Activated T-cell treated with anti-CD3 and anti-CD28 coated beads, Interleukin-2, amount 50 U/mL, for 72 hours (primary cell): Measurements from ENCODE around the gene PRKN. TPM values are rescaled to one million over a fixed set of nuclear protein-coding genes. Genes with fewer than 3 reads are reported as not detected.
A peak's percentile ranks its signal among the peaks of the same experiment; 100 is the strongest.

ENCODE experiments used
- ATAC-seq, 2 donors: fragments of 150-1000 bp; cut with Tn5 transposase; replicated peaks in 1 of 2; 2 replicates each; pipeline ENCODE4 v1.10.0; 2021; ENCODE audit warnings: moderate library complexity in 2 of 2, mild to moderate bottlenecking in 1 of 2
- DNase-seq, 2 donors: peaks; one replicate each; pipeline ENCODE4 v3.0.0; 2021 to 2022; ENCODE audit warnings: mixed read lengths in 1 of 2
- H3K27ac Mint-ChIP-seq: one replicate; pipeline ENCODE4 v1.8.0; 2022; ENCODE audit warnings: mild to moderate bottlenecking, moderate library complexity, mixed read lengths
- H3K27me3 Mint-ChIP-seq: one replicate; pipeline ENCODE4 v1.8.0; 2022; ENCODE audit warnings: low read depth, mixed read lengths
- H3K36me3 Mint-ChIP-seq, 2 donors: one replicate each; pipeline ENCODE4 v1.8.0; 2022; ENCODE audit warnings: mixed read lengths in 2 of 2, mild to moderate bottlenecking in 1 of 2; ENCODE audit not compliant: insufficient read depth in 2 of 2
- H3K4me1 Mint-ChIP-seq: one replicate; pipeline ENCODE4 v1.8.0; 2022; ENCODE audit warnings: low read depth, mixed read lengths
- H3K4me3 Mint-ChIP-seq, 2 donors: one replicate each; pipeline ENCODE4 v1.8.0; 2022; ENCODE audit warnings: mild to moderate bottlenecking in 2 of 2, mixed read lengths in 2 of 2, moderate library complexity in 2 of 2
- H3K9me3 Mint-ChIP-seq, 2 donors: one replicate each; pipeline ENCODE4 v1.8.0; 2022; ENCODE audit warnings: mixed read lengths in 2 of 2
- total RNA-seq, 2 donors: library from RNA; stranded (reverse); gene quantifications; one replicate each; pipeline ENCODE4 v1.2.3, GENCODE V29; 2022

PRKN gene
- total RNA-seq, 2 donors from 2014 or later = 2.5 to 2.8 TPM

DNA sequence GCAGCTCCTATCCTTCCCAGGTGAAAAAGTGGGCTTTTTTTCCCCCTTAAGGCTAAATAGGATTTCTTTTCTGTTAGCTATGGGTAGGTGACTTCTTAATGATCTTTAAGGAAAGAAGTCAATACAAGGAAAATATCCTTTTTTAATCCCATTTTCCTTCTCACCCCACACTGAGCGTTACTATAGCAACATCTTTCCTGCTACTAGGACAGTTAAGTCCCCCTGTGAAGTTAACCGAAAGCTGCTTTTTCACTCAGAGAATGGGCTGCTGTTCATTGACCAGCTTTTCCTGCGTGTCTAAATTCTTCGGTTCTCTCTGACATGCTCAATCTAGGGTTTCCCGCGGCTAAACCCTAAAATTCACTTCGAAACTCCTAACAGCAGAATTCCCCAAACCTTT, 1280.6 kb downstream of the PRKN start:
- Mint-ChIP-seq H3K9me3 (no peaks in the 10 kb centered on the region), H3K4me1 (peaks cover 10% of the 10 kb centered on the region), H3K36me3 (no peaks in the 10 kb centered on the region), H3K27me3 (no peaks in the 10 kb centered on the region), H3K4me3 (no peak overlapping the region), H3K27ac (no peak overlapping the region)
- no peak for DNase-seq
- ATAC-seq = no peak

DNA sequence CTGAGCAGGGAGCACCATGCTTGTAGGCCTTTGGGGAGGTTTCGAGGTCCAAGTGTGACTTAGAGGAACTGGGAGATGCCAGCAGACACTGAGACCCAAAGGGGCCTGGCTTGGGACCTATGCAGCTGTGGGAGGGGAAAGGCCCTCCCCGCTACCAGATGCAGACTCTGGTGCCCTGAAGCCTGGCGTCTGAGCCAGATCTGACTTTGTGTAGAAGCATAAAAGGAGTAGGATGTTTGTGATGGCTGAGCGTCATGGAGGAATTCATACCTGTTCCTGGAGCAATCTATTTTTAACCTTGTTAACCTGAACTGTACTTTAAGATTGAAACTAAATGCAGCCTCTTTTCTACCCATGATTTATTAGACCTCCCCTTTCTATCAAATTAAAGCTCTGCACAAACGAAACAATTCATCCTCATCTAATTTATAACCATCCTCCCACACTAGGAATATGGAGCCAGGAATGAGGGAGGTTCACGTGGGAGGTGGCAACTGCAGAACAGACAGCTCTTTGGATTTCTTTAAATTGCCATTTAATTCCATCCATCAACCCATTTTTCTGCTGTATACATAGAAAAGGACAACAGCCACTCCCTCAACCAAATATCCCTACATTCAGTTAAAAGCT, 1281.2 kb downstream of the PRKN start:
- H3K4me3 Mint-ChIP-seq = no peak overlapping the region
- H3K9me3 Mint-ChIP-seq = no peaks in the 10 kb centered on the region
- no peak overlapping the region for H3K27ac Mint-ChIP-seq
- peaks cover 10% of the 10 kb centered on the region for H3K4me1 Mint-ChIP-seq
- H3K36me3 Mint-ChIP-seq = no peaks in the 10 kb centered on the region
- ATAC-seq (no peak), DNase-seq (no peak)
- H3K27me3 Mint-ChIP-seq = no peaks in the 10 kb centered on the region

DNA sequence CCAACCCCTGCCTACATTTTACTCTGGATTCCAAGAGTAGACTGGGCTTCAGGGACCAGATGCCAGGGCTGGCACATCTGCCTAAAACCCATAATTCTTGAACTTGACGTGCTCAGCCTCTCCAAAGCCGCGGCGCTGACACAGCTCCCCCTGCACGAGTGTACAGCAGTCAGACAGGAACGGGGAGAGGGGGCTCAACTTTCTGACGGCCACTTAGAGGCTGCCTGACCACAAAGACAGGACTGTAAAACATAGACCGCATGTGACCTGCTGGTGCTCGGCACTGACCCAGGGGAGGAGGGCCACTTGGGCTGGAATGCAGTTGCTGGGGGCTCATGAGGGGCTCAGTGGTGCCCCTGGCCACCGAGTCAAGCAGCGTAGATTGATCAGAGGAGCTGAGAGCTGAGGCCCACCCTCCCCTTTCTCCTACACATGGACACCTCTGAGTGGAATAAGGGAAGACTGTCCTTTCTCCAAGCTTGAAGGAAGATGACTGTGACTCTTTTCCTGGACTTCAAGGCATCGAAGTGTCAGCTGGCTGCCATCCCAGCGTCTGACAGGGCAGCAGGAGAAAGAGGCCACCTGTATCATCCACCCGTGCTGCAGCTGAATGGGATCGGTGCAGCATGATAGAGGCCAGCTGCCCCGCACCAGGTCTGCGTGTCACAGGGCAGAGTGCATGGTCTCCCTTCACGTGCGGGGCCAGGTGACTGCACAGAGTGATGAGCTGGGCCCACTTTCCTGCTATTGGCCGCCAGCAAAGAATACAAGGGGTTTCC, 1282.4 kb downstream of the PRKN start:
- no peak for ATAC-seq

DNA sequence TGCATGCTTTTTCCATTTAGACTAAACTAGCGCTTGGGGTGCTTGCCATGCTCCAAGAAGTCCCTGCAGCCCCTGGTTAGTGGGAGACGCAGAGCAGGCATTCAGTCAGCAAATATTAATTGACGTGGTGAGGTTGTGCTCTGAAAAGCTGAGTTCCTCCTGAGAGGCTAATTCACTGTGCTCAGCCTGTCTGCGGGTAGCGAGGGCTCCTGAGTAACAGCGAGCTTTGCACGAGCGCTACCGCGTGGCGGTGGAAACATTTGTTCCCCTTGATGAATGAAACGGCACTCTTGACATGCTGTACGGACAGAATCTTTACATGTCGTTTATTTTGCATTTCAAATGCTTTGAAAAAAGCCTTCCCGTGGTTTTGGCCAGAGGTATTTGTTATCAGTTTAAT, 1283.1 kb downstream of the PRKN start:
- Mint-ChIP-seq H3K36me3 (no peaks in the 10 kb centered on the region), H3K27me3 (no peaks in the 10 kb centered on the region), H3K9me3 (no peaks in the 10 kb centered on the region), H3K4me3 (peak overlapping the region in 1 of 2 donors; percentile 29), H3K27ac (no peak overlapping the region), H3K4me1 (peaks cover 10% of the 10 kb centered on the region)
- peak; percentile 28 to 30 for DNase-seq
- peak; percentile 64 to 71 for ATAC-seq

More for the DNA sequence above, 1282.4 kb downstream of the PRKN start:
- no peak for DNase-seq
- H3K27ac Mint-ChIP-seq = no peak overlapping the region
- H3K4me3 Mint-ChIP-seq = peak overlapping the region; percentile 46 to 51
- no peaks in the 10 kb centered on the region for H3K27me3 Mint-ChIP-seq
- H3K36me3 Mint-ChIP-seq = no peaks in the 10 kb centered on the region
- peaks cover 10% of the 10 kb centered on the region for H3K4me1 Mint-ChIP-seq
- H3K9me3 Mint-ChIP-seq = no peaks in the 10 kb centered on the region

DNA sequence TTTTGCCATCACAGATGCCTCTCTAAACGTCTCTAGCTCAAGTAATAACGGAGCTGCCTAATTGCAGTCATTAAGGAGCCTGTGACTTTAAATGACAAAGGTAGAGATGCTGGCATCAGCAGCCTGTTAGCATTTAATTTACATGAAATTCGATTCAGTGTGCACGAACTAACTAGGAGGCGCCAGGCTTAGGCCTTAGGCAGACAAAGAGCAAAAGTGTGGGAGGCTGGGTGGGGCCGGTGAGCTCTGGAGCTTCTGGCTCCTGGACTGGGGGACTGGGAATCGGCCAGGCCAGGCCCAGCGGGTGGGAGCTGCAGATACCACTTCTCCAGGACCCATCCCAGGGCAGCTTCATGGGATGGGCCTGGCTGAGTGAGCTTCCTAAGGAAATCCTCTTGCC, 1283.7 kb downstream of the PRKN start:
- H3K9me3 Mint-ChIP-seq = no peaks in the 10 kb centered on the region
- no peaks in the 10 kb centered on the region for H3K36me3 Mint-ChIP-seq
- no peaks in the 10 kb centered on the region for H3K27me3 Mint-ChIP-seq
- H3K4me3 Mint-ChIP-seq = no peak overlapping the region
- peaks cover 10% of the 10 kb centered on the region for H3K4me1 Mint-ChIP-seq
- no peak overlapping the region for H3K27ac Mint-ChIP-seq
- ATAC-seq (no peak), DNase-seq (no peak)

DNA sequence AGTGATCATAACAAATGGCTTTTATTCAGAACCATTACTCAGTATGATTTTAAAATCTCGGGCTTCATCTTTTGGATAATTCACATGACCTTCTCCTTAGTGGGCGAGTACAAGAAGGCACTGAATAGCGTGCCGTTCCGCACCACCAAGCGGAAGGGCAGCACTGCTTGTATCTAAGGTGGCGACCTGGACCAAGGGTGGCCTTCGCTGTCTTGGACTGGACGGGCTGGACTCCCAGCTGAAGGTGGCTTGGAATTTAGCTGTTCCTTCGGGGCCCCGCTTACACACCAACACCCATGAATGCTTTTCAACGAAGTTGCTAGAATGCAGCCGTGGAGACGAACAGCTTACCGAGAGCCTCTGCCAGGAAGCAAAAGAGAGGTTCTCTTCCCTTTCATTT, 1285.1 kb downstream of the PRKN start:
- no peaks in the 10 kb centered on the region for H3K27me3 Mint-ChIP-seq
- ATAC-seq = no peak
- no peaks in the 10 kb centered on the region for H3K36me3 Mint-ChIP-seq
- H3K9me3 Mint-ChIP-seq = no peaks in the 10 kb centered on the region
- H3K27ac Mint-ChIP-seq = no peak overlapping the region
- no peak overlapping the region for H3K4me3 Mint-ChIP-seq
- no peak for DNase-seq
- H3K4me1 Mint-ChIP-seq = peaks cover 10% of the 10 kb centered on the region

DNA sequence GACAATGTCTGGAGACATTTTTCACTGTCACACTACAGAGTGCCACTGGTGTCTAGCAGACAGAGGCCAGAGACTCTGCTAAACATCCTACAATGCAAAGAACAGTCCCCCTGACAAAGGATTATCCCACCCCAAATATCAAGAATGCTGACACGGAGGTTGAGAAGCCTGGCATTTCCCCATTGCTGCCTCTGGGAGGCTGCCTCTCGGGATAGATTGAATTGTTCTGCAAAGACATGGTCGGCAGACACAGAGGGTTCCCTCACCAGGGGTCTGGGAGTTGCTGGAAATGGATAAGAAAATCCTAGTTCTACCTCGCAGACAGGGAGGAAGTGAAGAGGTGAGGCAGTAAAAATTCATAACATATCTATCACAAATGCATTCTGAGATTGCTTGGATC, 1287.3 kb downstream of the PRKN start:
- Mint-ChIP-seq H3K4me1 (peaks cover 10% of the 10 kb centered on the region), H3K27me3 (no peaks in the 10 kb centered on the region), H3K36me3 (no peaks in the 10 kb centered on the region), H3K4me3 (no peak overlapping the region), H3K27ac (no peak overlapping the region), H3K9me3 (no peaks in the 10 kb centered on the region)
- no peak for DNase-seq
- no peak for ATAC-seq

DNA sequence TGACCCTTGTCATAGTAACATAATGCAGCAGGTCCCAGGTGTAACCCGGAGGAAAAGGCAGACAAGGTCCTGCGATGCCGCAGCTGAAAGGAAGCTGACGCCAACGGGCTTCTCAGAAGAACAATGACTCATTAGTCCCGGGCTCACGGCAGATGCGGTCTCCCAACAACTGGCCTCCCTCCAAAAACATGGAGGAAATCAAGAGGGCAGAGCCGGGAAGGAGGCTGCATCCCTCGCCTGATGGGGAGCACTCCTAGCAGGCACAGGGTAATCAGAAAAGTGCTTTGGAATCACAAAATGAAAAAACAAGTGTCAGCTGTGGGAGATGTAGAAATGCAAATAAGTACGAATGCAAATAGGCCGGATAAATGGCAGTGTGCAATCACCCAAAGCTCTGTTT, 1288.5 kb downstream of the PRKN start:
- ATAC-seq (peak in 1 of 2 donors; percentile 42), DNase-seq (no peak)
- Mint-ChIP-seq H3K4me1 (no peaks in the 10 kb centered on the region), H3K27me3 (no peaks in the 10 kb centered on the region), H3K4me3 (no peak overlapping the region), H3K36me3 (no peaks in the 10 kb centered on the region), H3K9me3 (no peaks in the 10 kb centered on the region), H3K27ac (no peak overlapping the region)

DNA sequence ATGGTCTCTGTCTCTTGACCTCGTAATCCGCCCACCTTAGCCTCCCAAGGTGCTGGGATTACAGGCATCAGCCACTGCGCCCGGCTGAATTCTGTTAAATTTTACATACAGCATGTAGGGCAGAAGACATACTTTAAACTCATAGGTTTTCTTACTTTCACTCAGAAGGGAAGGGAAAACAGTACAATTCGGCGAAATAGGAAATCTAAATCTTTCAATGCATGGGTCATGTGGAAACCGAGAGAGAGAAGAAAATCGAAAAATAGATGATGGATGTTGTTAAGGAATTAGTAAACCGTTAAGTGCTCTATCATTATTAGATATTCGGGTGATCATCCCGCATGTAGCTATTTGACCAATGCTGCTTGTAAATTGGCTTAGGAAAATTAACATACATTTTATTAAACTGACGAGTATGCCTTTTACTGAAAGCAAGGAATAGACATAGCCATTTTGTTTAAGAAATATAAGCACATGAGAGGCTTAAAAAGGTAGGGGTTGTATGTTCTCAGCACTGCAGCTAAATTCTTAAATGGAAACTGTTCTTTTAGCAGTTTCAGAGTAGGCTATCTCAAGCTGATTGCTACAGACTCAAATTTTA, 1289.0 kb downstream of the PRKN start:
- no peaks in the 10 kb centered on the region for H3K9me3 Mint-ChIP-seq
- H3K4me1 Mint-ChIP-seq = no peaks in the 10 kb centered on the region
- ATAC-seq = no peak
- H3K27ac Mint-ChIP-seq = no peak overlapping the region
- DNase-seq = no peak
- H3K27me3 Mint-ChIP-seq = no peaks in the 10 kb centered on the region
- H3K4me3 Mint-ChIP-seq = no peak overlapping the region
- H3K36me3 Mint-ChIP-seq = no peaks in the 10 kb centered on the region

DNA sequence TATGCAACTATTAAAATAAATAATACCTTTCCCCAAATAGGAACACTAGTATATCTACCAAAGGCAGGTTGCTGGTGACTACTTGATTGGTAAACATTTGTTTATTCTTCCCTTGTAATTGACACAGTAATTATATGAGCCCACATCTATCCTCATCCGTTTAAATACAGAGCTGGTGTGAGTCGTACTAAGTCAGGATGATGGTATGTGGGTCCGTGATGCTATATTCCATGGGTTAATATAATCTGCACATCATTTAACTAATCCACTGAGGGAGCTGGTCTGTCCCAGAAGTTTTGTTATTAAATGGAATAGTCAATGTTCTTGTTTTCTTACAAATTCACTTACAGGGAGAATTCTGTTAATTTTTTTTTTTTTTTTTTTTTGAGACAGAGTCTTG, 1289.7 kb downstream of the PRKN start:
- Mint-ChIP-seq H3K27ac (no peak overlapping the region), H3K9me3 (no peaks in the 10 kb centered on the region), H3K4me1 (no peaks in the 10 kb centered on the region), H3K36me3 (no peaks in the 10 kb centered on the region), H3K27me3 (no peaks in the 10 kb centered on the region), H3K4me3 (no peak overlapping the region)
- no peak for ATAC-seq
- DNase-seq = no peak

DNA sequence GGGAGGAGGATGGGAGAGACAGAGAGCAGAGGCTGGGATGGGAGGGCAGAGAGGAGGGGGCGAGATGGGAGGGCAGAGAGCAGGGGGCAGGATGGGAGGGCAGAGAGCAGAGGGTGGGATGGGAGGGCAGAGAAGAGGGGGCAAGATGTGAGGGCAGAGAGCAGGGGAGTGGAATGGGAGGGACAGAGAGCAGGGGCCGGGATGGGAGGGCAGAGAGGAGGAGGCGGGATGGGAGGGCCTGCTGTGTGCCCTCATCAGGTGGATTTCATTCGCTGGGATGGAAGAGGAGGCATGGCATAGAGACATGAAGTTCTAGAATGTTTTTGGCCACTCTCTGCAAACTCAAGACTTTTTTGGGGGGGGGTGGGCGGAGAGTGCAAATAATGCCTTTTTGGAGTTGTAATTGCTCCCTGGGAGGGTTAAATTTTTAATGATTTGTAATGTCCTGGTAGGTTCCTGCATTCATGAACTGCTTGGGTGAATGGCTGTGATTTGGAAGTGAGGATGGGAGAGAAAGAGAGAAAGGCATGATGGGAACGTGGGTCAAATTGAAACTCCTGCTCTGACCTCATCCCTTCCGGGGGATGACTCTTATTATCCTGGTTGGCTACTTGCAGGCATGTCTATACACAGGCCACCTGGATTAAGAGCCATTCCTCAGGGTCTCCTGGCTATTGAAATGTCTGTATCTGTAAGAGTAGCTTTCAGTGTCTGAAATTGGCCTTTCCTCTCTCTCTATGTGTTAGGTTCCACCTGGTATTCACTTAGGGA, 1291.3 kb downstream of the PRKN start:
- Mint-ChIP-seq H3K9me3 (no peaks in the 10 kb centered on the region), H3K27ac (no peak overlapping the region), H3K27me3 (no peaks in the 10 kb centered on the region), H3K4me3 (no peak overlapping the region), H3K36me3 (no peaks in the 10 kb centered on the region), H3K4me1 (no peaks in the 10 kb centered on the region)
- ATAC-seq = peak in 1 of 2 donors; percentile 26
- DNase-seq = no peak

DNA sequence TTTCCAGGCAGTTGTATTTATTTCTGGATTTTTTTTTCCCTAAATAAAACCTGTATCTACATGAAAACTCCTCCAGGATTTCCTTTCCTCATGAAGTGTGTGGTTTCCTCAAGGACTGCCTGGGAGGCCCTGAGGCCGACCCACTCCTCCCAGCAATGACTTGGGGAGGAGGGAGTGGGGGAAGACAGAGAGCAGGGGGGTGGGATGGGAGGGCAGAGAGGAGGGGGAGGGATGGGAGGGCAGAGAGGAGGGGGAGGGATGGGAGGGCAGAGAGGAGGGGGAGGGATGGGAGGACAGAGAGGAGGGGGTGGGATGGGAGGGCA, 1291.9 kb downstream of the PRKN start:
- Mint-ChIP-seq H3K36me3 (no peaks in the 10 kb centered on the region), H3K27ac (no peak overlapping the region), H3K4me1 (no peaks in the 10 kb centered on the region), H3K9me3 (no peaks in the 10 kb centered on the region), H3K4me3 (no peak overlapping the region), H3K27me3 (no peaks in the 10 kb centered on the region)
- ATAC-seq (no peak), DNase-seq (no peak)
